ENCODE data around the gene BMP5. TPM values are rescaled to one million over a fixed set of nuclear protein-coding genes. Genes with fewer than 3 reads are reported as not detected.

The BMP5 gene
- polyA plus RNA-seq, 3 donors, result not detected

GRCh38 chr6:55888917-55889316, 13.5 kb upstream of the BMP5 start:
- Histone ChIP-seq H3K4me3 (replicated peaks in 1 of 3; ENCODE audit: low read depth in 2 of 3, low read length in 3 of 3) (no peak overlapping the region), H3K4me1 (ENCODE audit: control insufficient read depth in 1 of 2, insufficient read depth in 2 of 2, low read length in 2 of 2) (no peaks in the 10 kb centered on the region), H3K27ac (ENCODE audit: low read depth in 1 of 2, low read length in 2 of 2) (no peak overlapping the region), H2AFZ (ENCODE audit: insufficient read depth, low read depth, low read length, poor library complexity, severe bottlenecking) (no peak overlapping the region), H4K20me1 (ENCODE audit: insufficient read depth, low read length) (no peaks in the 10 kb centered on the region), H3K9ac (ENCODE audit: insufficient read depth, low read length, poor library complexity, severe bottlenecking) (no peak overlapping the region), H3K4me2 (replicated peaks; ENCODE audit: extremely low read depth, low read length, poor library complexity, severe bottlenecking) (no peak overlapping the region), H3K27me3 (ENCODE audit: control insufficient read depth in 2 of 2, insufficient read depth in 2 of 2, low read length in 2 of 2) (no peaks in the 10 kb centered on the region), H3K36me3 (replicated peaks in 1 of 2; ENCODE audit: control insufficient read depth in 1 of 2, insufficient read depth in 2 of 2, low read length in 2 of 2) (no peaks in the 10 kb centered on the region), H3K79me2 (ENCODE audit: insufficient read depth, low read length) (no peaks in the 10 kb centered on the region), H3K9me3 (replicated peaks in 1 of 2; ENCODE audit: control insufficient read depth in 1 of 2, insufficient read depth in 1 of 2, low read length in 2 of 2) (no peaks in the 10 kb centered on the region)
- no peaks in the 10 kb centered on the region for H3K36me3 Mint-ChIP-seq
- intact Hi-C loops (cut with micrococcal nuclease), result no loop called here
- H3K4me3 Mint-ChIP-seq, result no peak overlapping the region
- no peaks in the 10 kb centered on the region for H3K9me3 Mint-ChIP-seq
- no peak for TF ChIP-seq CTCF (IDR thresholded peaks at IDR 0.05)
- no peak for DNase-seq
- peaks cover 0 to 2% (median 0%) of the 10 kb centered on the region in 3 donors for H3K27me3 Mint-ChIP-seq (ENCODE audit: low read depth in 3 of 3)
- H3K4me1 Mint-ChIP-seq, result no peaks in the 10 kb centered on the region
- no peak overlapping the region for H3K27ac Mint-ChIP-seq
- WGBS (ENCODE audit: insufficient coverage), result 88% methylated on average over 3 of the region's 6 CpGs

- Histone ChIP-seq H4K20me1 (ENCODE audit: insufficient read depth, low read length) (no peaks in the 10 kb centered on the region), H3K79me2 (ENCODE audit: insufficient read depth, low read length) (no peaks in the 10 kb centered on the region), H3K4me1 (ENCODE audit: control insufficient read depth in 1 of 2, insufficient read depth in 2 of 2, low read length in 2 of 2) (no peaks in the 10 kb centered on the region), H3K36me3 (replicated peaks in 1 of 2; ENCODE audit: control insufficient read depth in 1 of 2, insufficient read depth in 2 of 2, low read length in 2 of 2) (no peaks in the 10 kb centered on the region), H3K27ac (ENCODE audit: low read depth in 1 of 2, low read length in 2 of 2) (no peak overlapping the region), H3K9ac (ENCODE audit: insufficient read depth, low read length, poor library complexity, severe bottlenecking) (no peak overlapping the region), H3K4me3 (replicated peaks in 1 of 3; ENCODE audit: low read depth in 2 of 3, low read length in 3 of 3) (no peak overlapping the region), H3K9me3 (replicated peaks in 1 of 2; ENCODE audit: control insufficient read depth in 1 of 2, insufficient read depth in 1 of 2, low read length in 2 of 2) (no peaks in the 10 kb centered on the region), H3K4me2 (replicated peaks; ENCODE audit: extremely low read depth, low read length, poor library complexity, severe bottlenecking) (no peak overlapping the region), H2AFZ (ENCODE audit: insufficient read depth, low read depth, low read length, poor library complexity, severe bottlenecking) (no peak overlapping the region), H3K27me3 (ENCODE audit: control insufficient read depth in 2 of 2, insufficient read depth in 2 of 2, low read length in 2 of 2) (no peaks in the 10 kb centered on the region)
- Mint-ChIP-seq H3K9me3 (no peaks in the 10 kb centered on the region), H3K4me1 (no peaks in the 10 kb centered on the region), H3K36me3 (no peaks in the 10 kb centered on the region), H3K27me3 (ENCODE audit: low read depth in 3 of 3) (peaks cover 0 to 2% (median 0%) of the 10 kb centered on the region in 3 donors), H3K27ac (no peak overlapping the region), H3K4me3 (no peak overlapping the region)
- intact Hi-C loops (cut with micrococcal nuclease), result no loop called here
- TF ChIP-seq CTCF (IDR thresholded peaks at IDR 0.05), result no peak
- WGBS (ENCODE audit: insufficient coverage), result no CpG with 5 or more reads among the region's 3 CpGs
- no peak for DNase-seq
Observed at GRCh38 chr6:55886185-55886836, 10.9 kb upstream of the BMP5 start.

Data from CD14-positive monocyte (primary cell).